ENCODE data around the gene CSNK2A2.

Gene CSNK2A2

GRCh38 chr16:58198022-58198683, at the start of gene CSNK2A2:
Gene CSNK2A2 (minus strand): TSS chr16:58198106. CDS start chr16:58197736, 370 bp downstream.
- DNase-seq = peak; percentile 76

DNA sequence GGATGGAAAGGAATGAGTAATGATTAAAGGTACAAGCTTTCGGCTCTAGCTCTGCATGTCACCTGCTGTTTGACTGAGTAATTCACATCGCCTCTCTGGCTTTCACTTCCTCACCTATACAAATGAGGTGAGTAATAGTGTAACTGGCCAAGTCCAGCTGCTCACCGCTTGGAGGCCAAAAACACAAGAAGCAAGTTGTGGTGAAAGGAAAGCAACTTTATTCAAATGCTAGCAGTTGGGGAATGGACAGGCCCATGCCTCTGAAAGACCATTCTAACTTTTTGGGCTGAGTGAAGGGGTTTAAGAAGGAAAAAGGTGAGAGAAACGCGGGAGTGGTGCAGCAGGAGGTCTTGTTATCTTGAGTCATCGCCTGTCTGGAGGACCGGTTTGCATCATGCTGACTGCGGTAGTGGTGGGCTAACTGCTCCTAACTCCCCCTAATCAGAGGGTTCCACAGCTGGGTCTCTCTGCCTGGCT, 45.7 kb upstream of the CSNK2A2 start:
- DNase-seq = no peak

DNA sequence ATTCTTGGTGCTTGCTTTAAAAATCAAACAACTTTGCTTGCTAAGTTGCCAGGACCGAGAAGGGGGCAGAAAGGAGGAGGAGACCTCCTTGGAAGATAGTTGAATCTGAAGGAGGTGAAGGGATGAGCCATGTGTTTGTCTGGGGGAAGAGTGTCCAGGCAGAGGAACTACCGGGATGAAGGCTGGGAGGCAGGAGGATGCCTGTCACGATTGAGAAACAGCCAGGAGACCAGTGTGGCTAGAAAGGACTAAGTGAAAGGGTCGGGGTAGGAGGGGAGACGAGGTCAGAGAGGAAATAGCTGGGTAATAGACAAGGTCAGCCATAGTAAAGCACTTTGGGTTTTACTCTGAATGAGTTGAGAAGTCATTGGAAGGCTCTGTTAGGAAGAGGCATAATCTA, 38.9 kb upstream of the CSNK2A2 start:
- no peak for DNase-seq

DNA sequence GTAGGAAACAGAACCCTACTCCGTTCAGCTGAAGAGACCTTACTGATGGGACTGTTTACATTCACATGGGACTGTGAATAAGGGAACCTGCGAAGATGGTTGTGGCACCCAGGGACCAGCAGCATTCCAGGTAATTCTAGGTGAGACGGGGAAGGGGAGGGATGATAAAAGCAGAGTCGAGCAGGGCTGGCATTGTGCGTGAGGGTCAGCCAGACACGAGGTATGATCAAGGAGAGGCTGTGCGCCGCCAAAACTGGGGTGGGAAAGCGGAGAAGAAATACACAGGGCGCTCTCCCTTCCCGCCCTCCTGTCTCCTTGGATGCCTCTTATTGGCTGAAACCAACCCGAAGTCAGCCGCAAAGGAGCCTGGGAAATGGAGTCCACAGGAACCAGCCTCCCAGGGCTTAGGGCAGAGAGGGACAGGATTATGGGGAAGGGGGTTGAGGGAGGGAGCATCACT, 38.4 kb upstream of the CSNK2A2 start:
- DNase-seq = peak; percentile 69

DNA sequence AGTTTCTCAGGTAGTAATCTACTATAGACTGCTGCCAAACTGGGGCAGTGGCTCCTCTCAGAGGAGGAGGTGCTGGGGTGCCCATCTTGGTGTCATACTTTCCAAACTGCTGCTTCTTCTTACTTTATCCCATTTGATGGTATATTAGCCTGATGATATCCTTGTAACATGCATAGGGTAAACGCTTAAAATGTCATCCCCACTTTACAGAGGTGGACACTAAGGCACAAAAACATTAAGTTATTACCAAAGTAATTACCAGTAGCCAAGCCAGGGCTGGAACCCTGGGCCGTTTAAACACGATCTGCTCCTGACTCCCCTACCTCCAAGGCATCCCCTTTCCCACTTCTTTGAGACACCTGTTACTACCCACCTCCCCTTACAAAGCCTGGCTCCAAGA, 37.8 kb upstream of the CSNK2A2 start:
- DNase-seq = no peak

- DNase-seq = no peak
Measured at GRCh38 chr16:58234831-58235595, 37.1 kb upstream of the CSNK2A2 start.

DNA sequence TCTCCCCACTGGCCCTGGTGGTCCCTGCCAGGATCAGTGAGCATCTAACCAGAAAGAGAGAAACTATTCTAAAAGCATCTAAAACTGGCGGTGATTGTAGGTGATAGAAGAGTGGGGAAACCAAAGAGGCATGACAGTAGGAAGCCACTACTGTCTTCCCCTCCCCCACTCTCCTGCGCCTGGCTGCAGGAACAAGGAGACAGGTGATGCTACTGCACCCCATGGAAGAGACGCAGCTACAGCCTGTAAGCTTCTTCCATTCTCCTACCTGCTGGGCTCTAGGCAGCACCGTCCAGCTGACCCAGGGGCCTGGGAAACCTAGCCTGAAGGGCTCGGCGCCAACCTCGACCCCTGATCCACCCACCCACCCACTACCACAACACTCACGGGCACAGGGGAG, 32.4 kb upstream of the CSNK2A2 start:
- DNase-seq = no peak

DNA sequence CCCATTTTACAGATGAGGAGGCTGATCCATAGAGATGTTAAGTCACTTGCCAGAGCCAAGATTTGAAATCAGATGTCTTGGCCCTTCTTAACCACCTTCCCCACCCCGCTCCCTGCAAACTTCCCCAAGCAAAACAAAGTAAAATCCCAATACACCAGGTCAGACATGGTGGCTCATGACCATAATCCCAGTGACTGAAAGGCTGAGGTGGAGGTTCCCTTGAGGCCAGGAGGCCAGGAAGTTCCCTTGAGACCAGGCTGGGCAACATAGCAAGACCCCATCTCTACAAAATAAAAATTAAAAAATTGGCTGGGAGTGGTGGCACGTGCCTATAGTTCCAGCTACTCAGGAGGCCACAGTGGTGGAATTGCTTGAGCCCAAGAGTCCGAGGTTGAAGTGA, 28.9 kb upstream of the CSNK2A2 start:
- no peak for DNase-seq

GRCh38 chr16:58225965-58226602, 28.2 kb upstream of the CSNK2A2 start:
- no peak for DNase-seq

- no peak for DNase-seq
Measured at GRCh38 chr16:58222532-58223316, 24.8 kb upstream of the CSNK2A2 start.

GRCh38 chr16:58219432-58219831, 21.5 kb upstream of the CSNK2A2 start:
- no peak for DNase-seq

DNA sequence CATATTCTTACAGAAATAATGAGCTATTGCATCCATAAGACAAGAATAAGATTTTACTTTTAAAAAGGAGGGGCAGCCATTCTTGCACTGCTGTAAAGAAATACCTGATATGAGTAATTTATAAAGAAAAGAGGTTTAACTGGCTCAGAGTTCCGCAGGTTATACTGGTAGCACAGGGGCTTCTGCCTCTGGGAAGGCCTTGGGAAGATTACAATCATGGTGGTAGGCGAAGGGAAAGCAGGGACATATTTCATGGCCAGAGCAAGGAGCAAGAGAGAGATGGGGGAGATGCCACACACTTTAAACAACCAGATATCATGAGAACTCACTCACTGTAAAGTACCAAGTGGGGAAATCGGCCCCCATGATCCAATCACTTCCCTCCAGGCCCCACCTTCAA, 20.9 kb upstream of the CSNK2A2 start:
- DNase-seq = no peak

GRCh38 chr16:58217311-58217925, 19.5 kb upstream of the CSNK2A2 start:
- DNase-seq = no peak

- DNase-seq = no peak
Measured at GRCh38 chr16:58212824-58213655, 15.1 kb upstream of the CSNK2A2 start.

- DNase-seq = no peak
Measured at GRCh38 chr16:58211846-58212245, 13.9 kb upstream of the CSNK2A2 start.

DNA sequence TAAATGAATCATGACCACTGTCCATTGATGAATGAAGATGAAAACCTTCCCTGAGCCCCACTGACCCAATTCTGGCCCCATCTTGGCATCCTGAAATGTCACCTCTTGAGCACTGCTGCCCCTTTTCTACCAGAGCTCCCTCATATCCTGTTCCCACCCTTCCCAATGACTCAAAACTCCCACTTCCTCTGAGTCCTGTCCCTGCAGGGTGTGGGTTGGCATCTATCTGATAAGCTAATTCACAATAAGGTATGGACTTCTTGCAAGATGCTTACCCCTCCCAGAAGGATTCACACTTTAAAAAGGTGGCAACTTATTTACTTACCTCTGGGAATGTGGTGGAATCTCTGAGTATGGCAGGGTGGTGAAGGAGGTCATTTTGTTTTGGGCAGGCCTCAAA, 13.3 kb upstream of the CSNK2A2 start:
- DNase-seq = no peak

DNA sequence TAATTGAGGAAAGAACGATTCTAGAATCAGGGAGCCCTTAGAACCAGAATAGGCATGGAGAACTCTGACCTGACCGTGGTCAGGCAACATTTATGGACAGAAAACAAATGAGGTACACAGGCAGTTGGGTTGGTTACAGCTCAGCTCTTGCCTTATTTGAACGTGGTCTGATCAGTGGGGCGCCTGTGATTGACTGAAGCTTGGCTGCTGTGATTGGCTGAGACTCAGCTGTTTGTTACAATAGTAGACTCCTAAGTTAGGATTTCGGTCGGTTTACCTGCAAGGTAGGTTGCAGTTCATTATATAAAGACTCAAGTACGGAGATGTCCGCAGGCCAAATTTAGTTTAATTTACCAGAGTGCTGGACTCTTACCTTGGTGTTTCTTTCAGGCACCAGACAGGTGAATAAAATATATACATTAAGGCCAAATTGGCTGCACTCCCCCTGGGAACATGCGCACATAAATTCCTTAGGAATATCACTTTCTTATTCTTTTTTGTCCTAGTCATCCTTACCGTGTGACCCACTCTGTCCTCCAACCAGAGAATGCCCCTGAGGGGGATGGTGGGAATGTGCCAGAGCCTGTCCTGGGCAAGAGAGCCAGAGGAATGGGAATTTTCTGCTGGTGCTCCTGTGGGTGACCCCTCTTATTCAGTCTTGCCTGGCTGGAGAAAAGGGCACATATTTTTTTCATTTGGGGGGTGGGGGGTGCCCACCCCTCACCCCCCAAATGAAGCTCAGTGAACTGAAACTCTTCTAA, 7.5 kb upstream of the CSNK2A2 start:
- no peak for DNase-seq

DNA sequence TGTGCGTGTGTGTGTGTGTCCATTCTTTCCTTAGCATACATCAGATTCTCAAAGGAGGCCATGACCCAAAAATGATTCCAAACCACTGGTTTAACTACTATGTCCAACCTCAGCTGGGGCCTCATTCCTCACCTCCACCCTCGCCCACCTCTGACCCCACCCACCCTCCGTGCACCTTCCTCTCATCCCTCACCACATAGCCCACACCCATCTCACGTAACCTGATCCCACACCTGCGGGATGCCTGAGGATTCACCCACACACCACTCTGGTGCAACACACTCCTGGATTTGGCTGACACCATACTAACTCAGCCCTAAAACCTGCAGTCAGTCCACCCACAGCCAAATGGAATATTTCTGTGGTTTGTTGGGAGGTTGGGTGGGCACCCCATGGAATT, 3.3 kb upstream of the CSNK2A2 start:
- DNase-seq = no peak

GRCh38 chr16:58200004-58200797, 2.3 kb upstream of the CSNK2A2 start:
- no peak for DNase-seq
